Activated CD4-positive, alpha-beta memory T cell treated with anti-CD3 and anti-CD28 coated beads for 36 hours (primary cell): Measurements from ENCODE around the gene B3GNT3. TPM values are rescaled to one million over a fixed set of nuclear protein-coding genes. Genes with fewer than 3 reads are reported as not detected.
"Not testable (repeated sequence)": the region's sequence is repeated elsewhere in the genome, so short reads cannot be mapped to it uniquely, and the experiment has no call there.

Source experiments
- CTCF ChIA-PET: fragments of 350-600 bp; sonication (Branson Sonifier 250); formaldehyde crosslinking; loops from one replicate; lab custom pipeline; 2021; ENCODE audit warnings: antibody characterized with exemption, inconsistent platforms; lab: Charles Lee
- POLR2A ChIA-PET: fragments of 350-600 bp; sonication (Branson Sonifier 250); formaldehyde crosslinking; loops from one replicate; lab custom pipeline; 2021; ENCODE audit warnings: antibody characterized with exemption; lab: Charles Lee
- DNase-seq: peaks from one replicate; pipeline ENCODE4 v3.0.0-alpha.2; 2020
- H3K27ac Mint-ChIP-seq: one replicate; pipeline ENCODE4 v1.8.0; 2021; ENCODE audit warnings: mixed read lengths
- H3K27me3 Mint-ChIP-seq: one replicate; pipeline ENCODE4 v1.8.0; 2021; ENCODE audit warnings: mixed read lengths
- H3K36me3 Mint-ChIP-seq: one replicate; pipeline ENCODE4 v1.8.0; 2021; ENCODE audit warnings: mixed read lengths
- H3K4me1 Mint-ChIP-seq: one replicate; pipeline ENCODE4 v1.8.0; 2021; ENCODE audit warnings: low read depth, mixed read lengths
- H3K4me3 Mint-ChIP-seq: one replicate; pipeline ENCODE4 v1.8.0; 2021; ENCODE audit warnings: mild to moderate bottlenecking, mixed read lengths
- H3K9me3 Mint-ChIP-seq: one replicate; pipeline ENCODE4 v1.8.0; 2021; ENCODE audit warnings: mixed read lengths
- intact Hi-C: fragments of 100-400 bp; cut with micrococcal nuclease; formaldehyde crosslinking; loops from one replicate; pipeline ENCODE4 v1.15.1; 2023
- total RNA-seq, 2 experiments: library from RNA; stranded (reverse); gene quantifications; one replicate each; pipeline ENCODE4 v1.2.3, GENCODE V29; 2021

B3GNT3 gene
- total RNA-seq, 2 experiments from 2014 or later, result 0.26 to 0.34 TPM

DNA sequence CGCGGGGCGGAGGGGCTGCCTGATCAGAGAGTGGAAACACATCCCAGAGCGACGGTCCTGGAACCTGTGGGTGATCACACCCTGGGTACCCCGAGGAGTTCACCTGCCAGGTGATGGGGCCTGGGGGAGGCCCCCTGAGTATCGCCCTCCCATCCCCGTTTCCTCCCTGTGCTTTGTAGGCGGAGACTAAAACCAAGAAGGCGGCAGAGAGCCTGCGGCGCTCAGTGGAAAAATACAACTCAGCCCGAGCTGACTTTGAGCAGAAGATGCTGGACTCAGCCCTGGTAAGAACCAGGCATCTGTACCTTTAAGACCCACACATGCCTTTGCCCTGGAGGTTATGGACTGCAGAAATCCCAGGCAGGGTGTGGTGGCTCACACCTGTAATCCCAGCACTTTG, 24.3 kb upstream of the B3GNT3 start:
- POLR2A ChIA-PET, result no interaction called here
- CTCF ChIA-PET, result interaction anchor here (1.4 kb wide), 1 partner anchor 13 kb away, joined by 4 read pairs; no protein-coding TSS in a partner anchor
- intact Hi-C loops, result no loop called here
- Mint-ChIP-seq H3K9me3 (no peaks in the 10 kb centered on the region), H3K27ac (no peak overlapping the region), H3K4me1 (peaks cover 2% of the 10 kb centered on the region), H3K27me3 (no peaks in the 10 kb centered on the region), H3K36me3 (peaks cover 45% of the 10 kb centered on the region), H3K4me3 (no peak overlapping the region)
- DNase-seq, result no peak

DNA sequence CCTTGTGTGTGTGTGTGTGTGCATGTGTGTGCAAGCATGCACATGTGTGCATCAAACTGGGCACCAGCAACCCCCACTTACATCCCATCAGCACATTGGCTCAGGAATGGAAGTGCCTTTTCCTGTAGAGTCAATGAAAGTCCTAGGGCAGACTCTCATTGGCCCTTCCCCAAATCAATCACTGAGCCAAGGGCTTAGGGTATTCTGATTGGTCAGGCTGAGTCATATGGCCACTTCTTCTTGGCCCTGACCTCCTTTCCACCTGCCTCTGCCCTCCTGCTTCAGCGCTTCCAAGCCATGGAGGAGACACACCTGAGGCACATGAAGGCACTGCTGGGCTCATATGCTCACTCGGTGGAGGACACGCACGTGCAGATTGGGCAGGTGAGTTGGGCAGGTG, 22.8 kb upstream of the B3GNT3 start:
- POLR2A ChIA-PET, result interaction anchor here (0.6 kb wide), 1 partner anchor 275 kb away, joined by 3 read pairs; no protein-coding TSS in a partner anchor
- Mint-ChIP-seq H3K27me3 (no peaks in the 10 kb centered on the region), H3K4me1 (peaks cover 8% of the 10 kb centered on the region), H3K9me3 (no peaks in the 10 kb centered on the region), H3K27ac (no peak overlapping the region), H3K4me3 (no peak overlapping the region), H3K36me3 (peaks cover 42% of the 10 kb centered on the region)
- CTCF ChIA-PET, result interaction anchor here (1.4 kb wide), 1 partner anchor 11 kb away, joined by 4 read pairs; no protein-coding TSS in a partner anchor
- DNase-seq, result no peak
- intact Hi-C loops, result no loop called here

DNA sequence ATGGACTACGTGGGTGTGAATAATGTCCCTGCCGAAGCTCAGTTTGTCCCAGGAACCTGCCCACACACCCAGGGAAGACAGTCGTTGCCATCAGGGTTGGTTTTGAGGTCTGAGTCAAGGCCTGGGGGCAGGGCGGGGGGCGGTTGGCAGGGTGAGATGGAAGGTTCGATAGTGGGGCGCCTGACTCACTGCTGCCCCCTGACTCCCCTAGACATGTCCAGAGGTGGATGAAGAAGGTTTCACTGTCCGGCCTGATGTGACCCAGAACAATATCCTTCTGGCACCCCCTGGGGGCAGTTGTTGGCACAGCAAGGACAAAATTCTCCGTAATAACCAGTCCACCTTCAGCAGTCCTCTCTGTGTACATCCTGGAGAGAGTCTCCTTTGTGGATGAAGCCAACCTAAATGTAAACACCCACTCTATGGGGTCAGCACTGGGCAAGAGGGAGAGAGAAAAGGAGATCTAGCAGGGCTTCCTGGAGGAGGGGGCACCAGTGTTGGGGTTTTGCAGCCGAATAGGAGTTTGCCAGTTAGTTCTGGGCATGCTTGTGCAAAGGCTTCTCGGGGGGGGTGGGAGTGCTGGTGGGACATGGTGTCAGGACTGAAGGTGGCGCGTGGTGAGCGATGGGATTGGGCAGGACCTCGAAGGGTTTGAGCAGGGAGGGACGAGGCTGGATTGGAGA, 19.6 kb upstream of the B3GNT3 start:
- POLR2A ChIA-PET, result interaction anchor here (2.1 kb wide), 1 partner anchor 24 kb away, joined by 6 read pairs; the partner anchor contains the start of gene FCHO1
- Mint-ChIP-seq H3K27ac (no peak overlapping the region), H3K36me3 (peaks cover 44% of the 10 kb centered on the region)

GRCh38 chr19:17775991-17776803, 18.7 kb upstream of the B3GNT3 start:
- Mint-ChIP-seq H3K4me3 (no peak overlapping the region), H3K9me3 (no peaks in the 10 kb centered on the region), H3K36me3 (peaks cover 40% of the 10 kb centered on the region), H3K4me1 (peaks cover 8% of the 10 kb centered on the region), H3K27me3 (no peaks in the 10 kb centered on the region), H3K27ac (no peak overlapping the region)
- intact Hi-C loops, result no loop called here
- ChIA-PET CTCF (interaction anchor here (0.6 to 3.0 kb wide), 6 partner anchors 8 to 78 kb away, joined by 3 to 31 read pairs (median 5); partner anchors contain the start of gene B3GNT3), POLR2A (interaction anchor here (2.1 kb wide), 1 partner anchor 25 kb away, joined by 6 read pairs; the partner anchor contains the start of gene FCHO1)
- no peak for DNase-seq

More for the DNA sequence above, 19.6 kb upstream of the B3GNT3 start:
- Mint-ChIP-seq H3K9me3 (no peaks in the 10 kb centered on the region), H3K27me3 (no peaks in the 10 kb centered on the region), H3K4me3 (no peak overlapping the region), H3K4me1 (peaks cover 8% of the 10 kb centered on the region)
- CTCF ChIA-PET, result interaction anchor here (0.7 to 3.0 kb wide), 8 partner anchors 8 to 80 kb away, joined by 3 to 31 read pairs (median 6); partner anchors contain the start of gene B3GNT3
- DNase-seq, result peak; percentile 52
- intact Hi-C loops, result no loop called here

GRCh38 chr19:17777840-17778239, 17.1 kb upstream of the B3GNT3 start:
- H3K9me3 Mint-ChIP-seq, DNase-seq, H3K27me3 Mint-ChIP-seq, H3K27ac Mint-ChIP-seq, CTCF ChIA-PET, H3K4me1 Mint-ChIP-seq, H3K4me3 Mint-ChIP-seq, intact Hi-C loops, POLR2A ChIA-PET: not testable (repeated sequence)
- H3K36me3 Mint-ChIP-seq, result peaks cover 42% of the 10 kb centered on the region

- H3K4me1 Mint-ChIP-seq, result peaks cover 8% of the 10 kb centered on the region
- peaks cover 39% of the 10 kb centered on the region for H3K36me3 Mint-ChIP-seq
- H3K27me3 Mint-ChIP-seq, result no peaks in the 10 kb centered on the region
- no peaks in the 10 kb centered on the region for H3K9me3 Mint-ChIP-seq
- peak; percentile 65 for DNase-seq
- ChIA-PET CTCF (no interaction called here), POLR2A (no interaction called here)
- H3K4me3 Mint-ChIP-seq, result no peak overlapping the region
- H3K27ac Mint-ChIP-seq, result peak overlapping the region; percentile 23
- intact Hi-C loops, result no loop called here
Measured at GRCh38 chr19:17778251-17778967, 16.5 kb upstream of the B3GNT3 start.

DNA sequence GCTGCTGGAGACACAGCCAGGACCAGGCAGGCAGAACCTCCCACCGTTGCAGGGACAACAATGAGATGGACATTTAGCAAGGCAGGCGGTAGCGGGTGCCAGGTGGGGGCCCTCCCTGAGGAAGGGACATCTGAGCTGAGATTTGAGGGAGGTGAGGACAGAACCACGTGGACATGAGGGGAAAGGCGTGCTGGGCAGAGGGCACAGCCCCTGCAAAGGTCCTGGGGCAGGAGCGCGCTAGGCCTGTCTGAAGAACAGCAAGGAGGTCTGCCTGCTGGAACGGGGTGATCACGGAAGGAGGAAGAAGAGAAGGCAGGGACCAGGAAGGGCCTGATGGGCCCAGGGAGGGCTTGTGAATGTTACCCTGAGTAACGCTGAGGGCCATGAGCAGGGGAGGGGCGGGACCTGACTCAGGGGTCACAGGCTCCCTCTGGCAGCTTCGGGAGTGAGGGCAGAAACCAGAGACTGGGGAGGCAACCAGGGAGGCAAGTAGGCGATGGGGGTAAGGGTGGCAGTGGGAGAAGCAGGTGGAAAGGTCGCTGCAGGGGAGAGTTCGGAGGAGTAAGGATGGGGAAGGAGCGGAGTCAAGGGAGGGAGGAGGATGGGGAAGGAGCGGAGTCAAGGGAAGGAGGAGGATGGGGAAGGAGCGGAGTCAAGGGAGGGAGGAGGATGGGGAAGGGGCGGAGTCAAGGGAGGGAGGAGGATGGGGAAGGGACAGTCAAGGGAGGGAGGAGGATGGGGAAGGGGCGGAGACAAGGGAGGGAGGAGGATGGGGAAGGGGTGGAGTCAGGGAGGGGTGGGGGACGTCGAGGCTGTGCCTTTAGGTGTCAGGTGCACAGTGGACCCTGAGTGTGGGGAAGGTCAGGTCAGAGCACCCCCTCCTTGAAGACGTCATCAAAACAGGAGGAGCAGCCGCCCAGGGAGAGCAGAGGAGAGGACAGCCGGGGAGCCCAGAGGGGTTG, 15.7 kb upstream of the B3GNT3 start:
- Mint-ChIP-seq H3K27me3 (no peaks in the 10 kb centered on the region), H3K9me3 (no peaks in the 10 kb centered on the region), H3K27ac (peak overlapping the region; percentile 23), H3K4me1 (peaks cover 9% of the 10 kb centered on the region), H3K4me3 (no peak overlapping the region), H3K36me3 (peaks cover 41% of the 10 kb centered on the region)
- ChIA-PET POLR2A (no interaction called here), CTCF (no interaction called here)
- intact Hi-C loops, result no loop called here
- DNase-seq, result no peak

- intact Hi-C loops, result no loop called here
- H3K9me3 Mint-ChIP-seq, result no peaks in the 10 kb centered on the region
- H3K4me3 Mint-ChIP-seq, result no peak overlapping the region
- ChIA-PET POLR2A (no interaction called here), CTCF (interaction anchor here (5.8 kb wide), 1 partner anchor 76 kb away, joined by 55 read pairs; no protein-coding TSS in a partner anchor)
- DNase-seq, result no peak
- H3K27me3 Mint-ChIP-seq, result no peaks in the 10 kb centered on the region
- peaks cover 40% of the 10 kb centered on the region for H3K36me3 Mint-ChIP-seq
- H3K27ac Mint-ChIP-seq, result no peak overlapping the region
- H3K4me1 Mint-ChIP-seq, result peaks cover 10% of the 10 kb centered on the region
Measured at GRCh38 chr19:17780781-17781180, 14.2 kb upstream of the B3GNT3 start.

- intact Hi-C loops, result loop anchor here (1.0 to 2.0 kb wide), 3 partner anchors 64 to 79 kb away; partner anchors contain the start of gene MAP1S
- DNase-seq, H3K27ac Mint-ChIP-seq, H3K4me3 Mint-ChIP-seq, H3K9me3 Mint-ChIP-seq, H3K4me1 Mint-ChIP-seq, H3K27me3 Mint-ChIP-seq, POLR2A ChIA-PET: not testable (repeated sequence)
- peaks cover 34% of the 10 kb centered on the region for H3K36me3 Mint-ChIP-seq
- CTCF ChIA-PET, result interaction anchor here (0.7 to 5.8 kb wide), 18 partner anchors 7 to 177 kb away, joined by 3 to 55 read pairs (median 4); partner anchors contain the start of genes MAP1S and RPL18A
Measured at GRCh38 chr19:17783721-17784120, 11.2 kb upstream of the B3GNT3 start.

- no peak overlapping the region for H3K27ac Mint-ChIP-seq
- no peaks in the 10 kb centered on the region for H3K27me3 Mint-ChIP-seq
- ChIA-PET CTCF (interaction anchor here (0.6 to 5.8 kb wide), 17 partner anchors 8 to 1579 kb away, joined by 3 to 55 read pairs (median 3); partner anchors contain the start of gene RPL18A), POLR2A (interaction anchor here (1.0 kb wide), 1 partner anchor 11 kb away, joined by 3 read pairs; the partner anchor contains the start of gene B3GNT3)
- H3K9me3 Mint-ChIP-seq, result no peaks in the 10 kb centered on the region
- H3K36me3 Mint-ChIP-seq, result peaks cover 32% of the 10 kb centered on the region
- peaks cover 4% of the 10 kb centered on the region for H3K4me1 Mint-ChIP-seq
- peak; percentile 83 for DNase-seq
- intact Hi-C loops, result loop anchor here (1.0 to 2.0 kb wide), 3 partner anchors 65 to 80 kb away; partner anchors contain the start of gene MAP1S
- H3K4me3 Mint-ChIP-seq, result no peak overlapping the region
Measured at GRCh38 chr19:17784201-17785008, 10.5 kb upstream of the B3GNT3 start.
